Stomach (tissue), 4 donors: ENCODE results near the gene CNDP2.

Source experiments
- EP300 ChIP-seq: sonication (generic); formaldehyde crosslinking; IDR thresholded peaks from one replicate; pipeline ENCODE4 v1.6.1; 2017; ENCODE audit warnings: antibody characterized with exemption
- TF ChIP-seq, protein P1 (sequence below), 7 experiments: fragments of 450-650 bp in 4 of 7; fragments of 200-600 bp in 3 of 7; sonication (generic) in 3 of 7; IDR thresholded peaks; one replicate each; pipeline ENCODE4 v1.5.1; 2016 to 2019; ENCODE audit warnings: antibody characterized with exemption in 7 of 7, control low read depth in 2 of 7, mild to moderate bottlenecking in 1 of 7

DNA sequence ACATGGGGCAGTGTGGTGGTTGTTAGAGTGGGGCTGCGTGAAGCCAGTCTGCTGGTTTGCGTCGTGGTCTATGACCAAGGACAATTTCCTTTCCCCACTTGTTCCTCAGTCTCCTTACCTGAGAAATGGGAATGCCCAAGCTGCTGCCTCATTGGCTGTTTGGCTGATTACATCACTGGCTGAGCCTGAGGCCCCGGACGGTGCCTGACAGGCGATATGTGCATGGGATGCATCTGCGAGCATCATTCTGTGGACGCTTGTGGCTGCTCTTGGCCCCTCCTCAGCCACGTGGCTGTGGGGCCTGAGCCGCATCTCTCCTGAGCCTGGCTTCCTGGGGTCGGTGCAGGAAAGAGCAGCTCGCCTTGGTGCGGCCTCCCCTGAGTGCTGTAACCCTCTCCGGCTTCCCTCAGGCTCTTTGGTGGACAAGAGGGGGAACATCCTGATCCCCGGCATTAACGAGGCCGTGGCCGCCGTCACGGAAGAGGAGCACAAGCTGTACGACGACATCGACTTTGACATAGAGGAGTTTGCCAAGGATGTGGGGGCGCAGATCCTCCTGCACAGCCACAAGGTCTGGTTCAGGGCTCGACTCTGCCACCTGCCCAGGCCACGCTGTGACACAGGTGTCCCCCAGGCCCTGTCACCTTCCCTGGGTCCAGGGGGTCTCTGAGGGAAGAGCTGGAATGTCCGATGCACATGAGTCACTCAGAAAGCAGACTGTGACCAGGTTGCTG lies 17.2 kb downstream of the CNDP2 start:
- TF ChIP-seq EP300: no peak
- TF ChIP-seq, protein P1, sequence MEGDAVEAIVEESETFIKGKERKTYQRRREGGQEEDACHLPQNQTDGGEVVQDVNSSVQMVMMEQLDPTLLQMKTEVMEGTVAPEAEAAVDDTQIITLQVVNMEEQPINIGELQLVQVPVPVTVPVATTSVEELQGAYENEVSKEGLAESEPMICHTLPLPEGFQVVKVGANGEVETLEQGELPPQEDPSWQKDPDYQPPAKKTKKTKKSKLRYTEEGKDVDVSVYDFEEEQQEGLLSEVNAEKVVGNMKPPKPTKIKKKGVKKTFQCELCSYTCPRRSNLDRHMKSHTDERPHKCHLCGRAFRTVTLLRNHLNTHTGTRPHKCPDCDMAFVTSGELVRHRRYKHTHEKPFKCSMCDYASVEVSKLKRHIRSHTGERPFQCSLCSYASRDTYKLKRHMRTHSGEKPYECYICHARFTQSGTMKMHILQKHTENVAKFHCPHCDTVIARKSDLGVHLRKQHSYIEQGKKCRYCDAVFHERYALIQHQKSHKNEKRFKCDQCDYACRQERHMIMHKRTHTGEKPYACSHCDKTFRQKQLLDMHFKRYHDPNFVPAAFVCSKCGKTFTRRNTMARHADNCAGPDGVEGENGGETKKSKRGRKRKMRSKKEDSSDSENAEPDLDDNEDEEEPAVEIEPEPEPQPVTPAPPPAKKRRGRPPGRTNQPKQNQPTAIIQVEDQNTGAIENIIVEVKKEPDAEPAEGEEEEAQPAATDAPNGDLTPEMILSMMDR (IDR thresholded peaks at IDR 0.05): no peak
